ENCODE results near the gene CEP170B. TPM values are rescaled to one million over a fixed set of nuclear protein-coding genes. Genes with fewer than 3 reads are reported as not detected.

Gene CEP170B
- total RNA-seq, 4 donors from 2014 or later: 42.1 to 112 (median 83.8) TPM

DNA sequence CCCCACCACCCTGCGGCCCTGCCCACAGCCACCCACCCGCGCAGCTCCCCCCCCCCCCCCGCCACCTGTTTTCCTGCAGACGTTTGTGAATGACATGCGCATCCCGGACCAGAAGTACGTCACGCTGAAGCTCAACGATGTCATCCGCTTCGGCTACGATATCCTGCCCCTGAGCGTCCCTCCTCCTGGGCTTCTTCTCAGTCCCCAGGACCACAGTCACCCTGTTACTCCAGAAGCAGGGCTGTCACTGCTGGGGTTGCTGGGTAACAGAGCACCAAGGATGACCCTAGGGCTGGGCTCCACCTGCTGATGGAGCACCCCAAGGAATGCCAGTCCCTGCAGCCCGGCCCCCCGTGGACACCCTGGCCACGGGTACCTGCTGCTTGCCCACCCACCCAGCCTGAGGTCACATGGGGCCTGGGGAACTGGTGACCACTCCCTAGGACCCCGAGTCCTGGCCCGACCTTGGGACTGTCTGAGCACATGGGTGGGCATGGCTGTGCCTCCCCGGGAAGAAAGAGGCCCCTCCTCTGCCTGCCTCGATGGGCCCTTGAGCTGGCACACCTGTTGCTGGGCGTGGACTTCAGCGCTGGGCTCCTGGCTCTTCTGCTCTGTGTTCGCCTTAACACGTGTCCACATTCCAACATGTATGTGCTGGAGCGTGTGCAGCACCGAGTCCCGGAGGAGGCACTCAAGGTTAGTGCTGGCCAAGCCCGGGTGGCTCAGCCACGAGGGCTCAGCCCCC lies 12.9 kb downstream of the CEP170B start:
- no peak for DNase-seq
- TF ChIP-seq POLR2A (IDR thresholded peaks at IDR 0.05): no peak
- no peak for TF ChIP-seq CTCF (IDR thresholded peaks at IDR 0.05)
- H3K36me3 ChIP-seq: peaks cover 0 to 32% (median 0%) of the 10 kb centered on the region in 3 donors

GRCh38 chr14:104878582-104878981 lies 13.5 kb downstream of the CEP170B start:
- H3K27me3 ChIP-seq: no peaks in the 10 kb centered on the region
- H3K4me3 ChIP-seq: no peak overlapping the region
- H3K27ac ChIP-seq: no peak overlapping the region
- H3K9me3 ChIP-seq: no peaks in the 10 kb centered on the region
- no peak for DNase-seq
- no peaks in the 10 kb centered on the region for H3K4me1 ChIP-seq
- TF ChIP-seq CTCF (IDR thresholded peaks at IDR 0.05) (no peak), POLR2A (IDR thresholded peaks at IDR 0.05) (no peak)
- H3K36me3 ChIP-seq: peaks cover 0 to 38% (median 0%) of the 10 kb centered on the region in 3 donors

More for the DNA sequence above, 12.9 kb downstream of the CEP170B start:
- H3K4me1 ChIP-seq: no peaks in the 10 kb centered on the region
- H3K27me3 ChIP-seq: no peaks in the 10 kb centered on the region
- no peaks in the 10 kb centered on the region for H3K9me3 ChIP-seq
- no peak overlapping the region for H3K27ac ChIP-seq
- no peak overlapping the region for H3K4me3 ChIP-seq

GRCh38 chr14:104879201-104879982 lies 14.3 kb downstream of the CEP170B start:
- TF ChIP-seq CTCF (IDR thresholded peaks at IDR 0.05): no peak
- no peak for TF ChIP-seq POLR2A (IDR thresholded peaks at IDR 0.05)

DNA sequence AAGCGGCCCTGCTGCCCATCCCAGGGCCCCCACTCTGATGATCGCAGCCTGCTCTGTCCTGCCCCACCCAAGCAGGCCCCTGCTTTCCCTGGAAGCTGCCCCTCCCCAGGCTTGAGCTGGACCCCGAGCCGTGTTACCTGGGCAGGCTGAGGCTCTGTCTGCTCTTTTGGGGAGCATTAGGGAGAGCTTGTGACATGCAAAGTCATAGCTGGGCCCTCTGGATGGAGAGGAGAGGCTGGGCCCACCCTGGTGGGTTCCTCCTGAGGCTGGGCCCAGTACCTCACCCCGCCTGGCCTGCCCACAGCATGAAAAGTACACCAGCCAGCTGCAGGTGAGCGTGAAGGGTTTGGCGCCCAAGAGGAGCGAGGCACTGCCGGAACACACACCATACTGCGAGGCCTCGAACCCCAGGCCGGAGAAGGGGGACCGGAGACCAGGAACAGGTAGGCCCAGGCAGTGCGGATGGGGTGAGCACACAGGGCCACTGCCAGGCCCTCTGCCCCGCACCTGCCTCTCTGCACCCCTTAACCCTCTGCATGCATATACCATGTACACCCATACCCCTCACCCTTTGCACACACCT lies 15.0 kb downstream of the CEP170B start:
- Histone ChIP-seq H3K27ac (no peak overlapping the region), H3K4me1 (no peaks in the 10 kb centered on the region), H3K27me3 (no peaks in the 10 kb centered on the region), H3K9me3 (no peaks in the 10 kb centered on the region), H3K4me3 (no peak overlapping the region), H3K36me3 (peaks cover 0 to 46% (median 0%) of the 10 kb centered on the region in 3 donors)
- TF ChIP-seq POLR2A (IDR thresholded peaks at IDR 0.05) (no peak), CTCF (IDR thresholded peaks at IDR 0.05) (no peak)
- DNase-seq: no peak

More at GRCh38 chr14:104879201-104879982, 14.3 kb downstream of the CEP170B start:
- H3K27ac ChIP-seq: no peak overlapping the region
- no peak for DNase-seq
- H3K4me1 ChIP-seq: no peaks in the 10 kb centered on the region
- peaks cover 0 to 46% (median 0%) of the 10 kb centered on the region in 3 donors for H3K36me3 ChIP-seq
- H3K27me3 ChIP-seq: no peaks in the 10 kb centered on the region
- H3K4me3 ChIP-seq: no peak overlapping the region
- H3K9me3 ChIP-seq: no peaks in the 10 kb centered on the region

- H3K27me3 ChIP-seq: no peaks in the 10 kb centered on the region
- TF ChIP-seq CTCF (IDR thresholded peaks at IDR 0.05) (no peak), POLR2A (IDR thresholded peaks at IDR 0.05) (no peak)
Measured at GRCh38 chr14:104880584-104881210, 15.6 kb downstream of the CEP170B start.

More at GRCh38 chr14:104880584-104881210, 15.6 kb downstream of the CEP170B start:
- H3K36me3 ChIP-seq: peaks cover 0 to 53% (median 0%) of the 10 kb centered on the region in 3 donors
- H3K4me1 ChIP-seq: no peaks in the 10 kb centered on the region
- no peak overlapping the region for H3K4me3 ChIP-seq
- H3K27ac ChIP-seq: no peak overlapping the region
- no peaks in the 10 kb centered on the region for H3K9me3 ChIP-seq
- no peak for DNase-seq
